Mesodermal cell (in vitro differentiated cells): Measurements from ENCODE around the gene CCDC82.

Source experiments
- H3K27ac ChIP-seq: 2 replicates; pipeline ENCODE4 v1.7.0; 2013; ENCODE audit warnings: mild to moderate bottlenecking, low read depth, low read length, moderate library complexity; ENCODE audit not compliant: severe bottlenecking
- H3K36me3 ChIP-seq: 2 replicates; pipeline ENCODE4 v1.7.1; 2013; ENCODE audit warnings: mild to moderate bottlenecking, low read length, moderate library complexity; ENCODE audit not compliant: control insufficient read depth, insufficient read depth
- H3K4me1 ChIP-seq: one replicate; pipeline ENCODE4 v1.7.1; 2013; ENCODE audit warnings: mild to moderate bottlenecking, low read length; ENCODE audit not compliant: insufficient read depth, control insufficient read depth, poor library complexity, severe bottlenecking
- H3K4me3 ChIP-seq: 2 replicates; pipeline ENCODE4 v1.7.0; 2013; ENCODE audit warnings: low read length, control low read depth, mild to moderate bottlenecking; ENCODE audit not compliant: insufficient read depth, poor library complexity, severe bottlenecking; ENCODE audit errors: extremely low read depth
- H3K9me3 ChIP-seq: 2 replicates; pipeline ENCODE4 v1.7.1; 2013; ENCODE audit warnings: mild to moderate bottlenecking, low read length, moderate library complexity; ENCODE audit not compliant: control insufficient read depth
- WGBS, 2 experiments: methylation state at CpG; one replicate each; pipeline ENCODE4 v1.1.5; 2013; ENCODE audit warnings: missing lambda C conversion rate in 2 of 2; ENCODE audit not compliant: insufficient coverage in 2 of 2; 5-methylcytosine and 5-hydroxymethylcytosine counted together

The CCDC82 gene

DNA sequence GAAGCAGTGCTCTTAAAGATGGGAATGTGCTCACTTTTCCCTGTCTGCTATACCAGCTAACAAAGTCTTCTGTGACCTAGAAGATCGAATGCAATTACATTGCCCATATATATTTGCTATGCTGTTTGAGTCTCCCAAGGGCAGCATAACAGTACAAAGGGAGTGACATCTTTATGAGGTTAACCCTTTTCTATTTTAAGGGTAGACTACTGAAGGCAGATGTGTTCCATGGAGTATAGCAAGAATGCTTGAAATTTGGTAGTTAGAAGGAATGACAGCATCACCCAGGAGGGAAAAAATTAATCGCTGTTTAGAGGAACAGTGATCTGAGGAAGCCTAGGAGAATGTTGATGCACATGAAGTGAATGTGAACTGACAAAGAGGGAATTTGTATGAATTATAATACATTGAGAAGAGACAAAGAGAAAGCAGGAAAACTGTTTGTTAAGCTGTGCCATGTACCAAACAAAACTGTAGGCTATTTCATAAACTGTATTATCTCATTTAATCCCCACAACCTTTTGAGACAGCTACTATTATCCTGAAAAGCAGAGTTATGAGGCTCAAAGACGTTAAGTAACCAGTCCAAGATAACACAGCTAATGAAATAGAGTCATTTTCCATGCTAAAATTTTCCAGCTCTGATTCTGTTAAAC is 59.7 kb downstream of the CCDC82 start:
- Histone ChIP-seq H3K27ac (peak overlapping the region; percentile 25), H3K36me3 (peaks cover 22% of the 10 kb centered on the region), H3K4me1 (peaks cover 55% of the 10 kb centered on the region), H3K9me3 (no peaks in the 10 kb centered on the region), H3K4me3 (no peak overlapping the region)
- WGBS, 2 experiments: 95 to 100% methylated on average over 2 of the region's 3 CpGs

DNA sequence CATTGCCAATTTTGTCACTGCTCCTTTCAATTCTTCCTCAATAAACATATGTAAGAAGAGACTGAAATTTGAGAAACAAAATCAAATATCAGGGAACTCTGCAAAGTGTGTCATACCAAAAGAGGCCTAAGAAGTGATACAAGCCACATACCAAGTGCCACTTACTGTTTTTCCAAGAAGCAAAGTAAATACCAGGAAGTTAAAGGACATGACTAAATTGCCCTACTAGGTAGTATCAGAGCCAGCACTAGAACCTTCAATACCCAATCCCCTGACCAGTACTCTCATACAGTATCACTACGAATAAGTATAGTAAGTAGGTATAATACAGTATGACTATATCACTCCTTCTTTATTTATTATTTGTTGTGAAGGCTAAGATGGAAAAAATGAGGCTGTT is 60.3 kb downstream of the CCDC82 start:
- H3K27ac ChIP-seq: peak overlapping the region; percentile 25
- no CpG with 5 or more reads among the region's 1 CpG for WGBS, 2 experiments

DNA sequence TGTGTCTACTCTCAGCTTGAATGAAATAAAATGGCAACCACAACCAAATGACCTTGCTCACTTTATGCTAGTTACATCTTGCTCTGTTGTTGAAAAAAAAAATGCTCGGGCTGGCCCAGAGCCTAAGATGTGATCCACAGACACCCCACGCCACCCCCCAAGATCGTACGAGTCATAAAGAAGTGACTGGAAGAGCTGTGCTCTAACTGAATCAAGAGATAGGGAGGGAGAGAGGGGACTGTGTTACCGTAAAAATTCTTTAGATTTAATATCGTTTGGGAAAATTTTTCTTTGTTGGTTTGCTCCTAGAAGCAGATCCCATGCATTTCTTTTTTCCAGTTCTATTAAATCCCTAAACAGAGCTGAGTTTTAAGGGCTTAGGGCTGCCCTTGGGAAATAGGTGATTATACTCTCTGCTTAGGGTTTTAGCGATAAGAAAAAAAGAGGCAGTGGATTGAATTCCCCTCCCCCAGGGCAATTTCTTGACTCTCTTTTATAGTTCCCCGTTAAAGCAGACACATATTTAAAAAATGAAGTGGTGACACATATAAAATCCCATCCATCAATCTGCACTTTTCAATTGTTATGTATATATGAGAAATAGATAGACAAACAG is 61.2 kb downstream of the CCDC82 start:
- Histone ChIP-seq H3K9me3 (no peaks in the 10 kb centered on the region), H3K27ac (peak overlapping the region; percentile 30), H3K36me3 (peaks cover 18% of the 10 kb centered on the region), H3K4me1 (peaks cover 60% of the 10 kb centered on the region), H3K4me3 (no peak overlapping the region)
- WGBS, 2 experiments: 90 to 98% methylated on average over 4 to 5 of the region's 8 CpGs

More for the DNA sequence above, 60.3 kb downstream of the CCDC82 start:
- Histone ChIP-seq H3K4me3 (no peak overlapping the region), H3K4me1 (peaks cover 56% of the 10 kb centered on the region), H3K9me3 (no peaks in the 10 kb centered on the region), H3K36me3 (peaks cover 16% of the 10 kb centered on the region)

DNA sequence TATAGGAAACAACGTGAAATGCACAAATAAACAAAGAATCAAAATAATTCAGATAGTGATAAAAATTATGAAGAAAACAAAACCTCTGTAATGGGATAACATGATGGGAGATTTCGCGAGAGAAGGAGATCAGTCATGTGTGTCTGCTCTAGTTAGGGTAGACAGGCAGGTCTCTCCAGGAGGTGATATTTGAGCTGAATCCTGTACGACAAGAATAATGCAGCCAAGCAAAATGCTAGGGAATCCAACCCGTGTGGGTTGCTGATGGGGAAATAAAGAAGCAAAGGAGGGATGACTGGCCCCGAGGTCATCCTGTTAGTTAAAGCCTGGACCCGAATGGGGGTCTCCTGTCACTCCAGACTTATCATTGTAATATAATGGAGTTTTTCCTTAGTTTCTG is 62.8 kb downstream of the CCDC82 start:
- no peak overlapping the region for H3K4me3 ChIP-seq
- H3K9me3 ChIP-seq: no peaks in the 10 kb centered on the region
- peaks cover 27% of the 10 kb centered on the region for H3K36me3 ChIP-seq
- peak overlapping the region; percentile 7 for H3K27ac ChIP-seq
- H3K4me1 ChIP-seq: peaks cover 60% of the 10 kb centered on the region
- WGBS, 2 experiments: 77% methylated on average over 4 of the region's 7 CpGs; no CpG with 5 or more reads in 1 of the 2 experiments

DNA sequence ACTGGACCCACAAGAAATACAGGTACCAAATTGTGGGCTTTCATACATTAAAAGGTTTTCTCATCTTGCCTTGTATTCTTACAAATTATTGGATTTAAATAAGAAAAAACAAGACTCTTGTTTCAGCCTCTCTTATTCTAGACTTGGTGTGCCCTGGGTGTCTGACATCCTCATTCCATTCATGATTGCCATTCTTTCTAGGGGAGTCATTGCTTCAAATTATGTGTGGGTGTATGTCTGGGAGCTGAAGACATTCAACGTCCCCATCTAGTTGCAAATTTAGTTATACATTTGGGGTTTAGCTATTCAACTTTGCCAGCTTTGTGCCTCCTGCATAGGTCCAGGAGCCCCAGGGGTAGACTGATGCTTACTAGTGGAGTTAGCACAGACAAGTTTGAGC is 64.8 kb downstream of the CCDC82 start:
- WGBS, 2 experiments: no CpG with 5 or more reads among the region's 1 CpG
- peak overlapping the region; percentile 89 for H3K27ac ChIP-seq
- H3K4me3 ChIP-seq: no peak overlapping the region
- H3K4me1 ChIP-seq: peaks cover 50% of the 10 kb centered on the region
- H3K36me3 ChIP-seq: peaks cover 33% of the 10 kb centered on the region
- H3K9me3 ChIP-seq: no peaks in the 10 kb centered on the region

DNA sequence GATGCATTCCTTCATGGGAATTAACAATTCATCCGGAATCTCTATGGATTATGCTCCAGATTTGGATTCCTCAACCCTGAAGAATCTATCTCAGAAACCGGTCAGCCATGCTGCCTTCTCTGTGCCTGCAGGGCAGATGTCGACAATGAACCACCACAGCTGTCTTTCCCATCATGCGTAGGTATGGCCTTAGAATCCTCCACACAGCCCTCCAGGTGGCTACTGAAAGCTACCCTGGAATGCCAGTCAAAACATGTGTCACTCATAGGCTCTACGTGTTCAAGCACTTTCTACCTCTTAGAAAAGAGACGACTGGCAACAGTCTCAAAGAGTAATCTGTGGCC is 66.1 kb downstream of the CCDC82 start:
- H3K4me3 ChIP-seq: no peak overlapping the region
- WGBS, 2 experiments: 92 to 98% methylated on average over 6 of the region's 6 CpGs
- peak overlapping the region; percentile 11 for H3K27ac ChIP-seq
- H3K9me3 ChIP-seq: no peaks in the 10 kb centered on the region
- H3K4me1 ChIP-seq: peaks cover 39% of the 10 kb centered on the region
- H3K36me3 ChIP-seq: peaks cover 30% of the 10 kb centered on the region

DNA sequence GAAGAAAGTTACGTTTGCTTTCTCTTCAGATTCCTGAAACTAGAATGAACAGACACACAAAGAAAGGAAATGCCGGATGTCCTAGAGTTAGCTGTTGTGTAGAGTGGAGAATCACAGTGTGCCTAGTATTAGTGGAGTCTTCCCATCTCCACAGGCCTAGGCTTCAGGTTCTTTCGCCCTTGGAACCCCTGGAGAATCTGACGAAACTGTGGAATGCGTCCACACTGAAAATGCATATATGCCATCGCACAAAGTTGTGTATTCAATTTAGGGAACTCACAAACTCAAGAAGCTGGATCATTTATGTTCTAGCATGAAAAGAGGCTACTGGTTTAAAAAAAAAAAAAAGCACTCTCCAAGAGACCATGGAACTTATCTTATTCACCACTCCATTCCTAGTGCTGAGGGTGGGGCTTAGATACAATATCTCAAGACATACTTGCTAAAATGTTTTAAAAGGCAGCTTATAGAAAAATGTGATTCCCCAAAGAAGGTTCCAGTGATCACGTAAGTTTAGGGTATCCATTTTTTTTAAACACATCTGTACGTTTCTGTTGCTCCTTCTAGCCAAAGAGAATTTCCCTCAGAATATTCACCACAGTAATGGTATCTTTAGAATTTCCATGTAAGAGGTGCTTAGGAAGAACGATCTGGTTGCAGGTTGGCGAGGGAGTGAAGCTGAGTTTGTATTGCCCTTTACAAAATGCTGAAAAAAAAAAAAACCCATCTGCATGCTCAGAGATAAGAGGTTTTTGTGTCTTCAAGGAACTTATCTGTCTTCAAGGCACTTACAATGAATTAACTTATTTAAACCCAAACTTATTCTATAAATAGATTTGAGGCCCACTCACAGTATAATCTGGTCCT is 66.7 kb downstream of the CCDC82 start:
- peaks cover 27% of the 10 kb centered on the region for H3K36me3 ChIP-seq

DNA sequence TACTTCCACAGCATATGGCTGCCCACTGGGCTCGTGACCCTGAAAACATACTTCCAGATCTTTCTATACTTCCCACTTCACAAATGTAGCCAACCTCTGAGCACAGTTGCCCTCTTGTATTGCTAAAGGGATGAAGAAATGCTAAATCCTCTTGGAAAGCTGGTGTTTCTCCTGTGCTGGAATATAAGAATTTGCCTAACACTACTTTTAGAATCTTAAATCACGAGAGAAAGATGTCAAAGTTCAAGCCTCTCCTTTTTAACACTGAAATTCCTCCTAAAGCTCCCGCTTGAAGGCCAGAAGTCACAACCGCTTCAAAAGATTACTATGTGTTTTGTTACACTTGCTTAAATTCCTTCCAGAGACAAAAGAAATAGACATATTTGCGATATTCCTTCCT is 68.6 kb downstream of the CCDC82 start:
- Histone ChIP-seq H3K4me3 (no peak overlapping the region), H3K9me3 (no peaks in the 10 kb centered on the region), H3K36me3 (peaks cover 37% of the 10 kb centered on the region), H3K27ac (no peak overlapping the region), H3K4me1 (peaks cover 59% of the 10 kb centered on the region)
- WGBS, 2 experiments: 89 to 100% methylated on average over 3 of the region's 5 CpGs

More for the DNA sequence above, 66.7 kb downstream of the CCDC82 start:
- peaks cover 40% of the 10 kb centered on the region for H3K4me1 ChIP-seq
- H3K4me3 ChIP-seq: no peak overlapping the region
- WGBS, 2 experiments: 97 to 100% methylated on average over 3 to 4 of the region's 10 CpGs
- peak overlapping the region; percentile 12 for H3K27ac ChIP-seq
- H3K9me3 ChIP-seq: no peaks in the 10 kb centered on the region

DNA sequence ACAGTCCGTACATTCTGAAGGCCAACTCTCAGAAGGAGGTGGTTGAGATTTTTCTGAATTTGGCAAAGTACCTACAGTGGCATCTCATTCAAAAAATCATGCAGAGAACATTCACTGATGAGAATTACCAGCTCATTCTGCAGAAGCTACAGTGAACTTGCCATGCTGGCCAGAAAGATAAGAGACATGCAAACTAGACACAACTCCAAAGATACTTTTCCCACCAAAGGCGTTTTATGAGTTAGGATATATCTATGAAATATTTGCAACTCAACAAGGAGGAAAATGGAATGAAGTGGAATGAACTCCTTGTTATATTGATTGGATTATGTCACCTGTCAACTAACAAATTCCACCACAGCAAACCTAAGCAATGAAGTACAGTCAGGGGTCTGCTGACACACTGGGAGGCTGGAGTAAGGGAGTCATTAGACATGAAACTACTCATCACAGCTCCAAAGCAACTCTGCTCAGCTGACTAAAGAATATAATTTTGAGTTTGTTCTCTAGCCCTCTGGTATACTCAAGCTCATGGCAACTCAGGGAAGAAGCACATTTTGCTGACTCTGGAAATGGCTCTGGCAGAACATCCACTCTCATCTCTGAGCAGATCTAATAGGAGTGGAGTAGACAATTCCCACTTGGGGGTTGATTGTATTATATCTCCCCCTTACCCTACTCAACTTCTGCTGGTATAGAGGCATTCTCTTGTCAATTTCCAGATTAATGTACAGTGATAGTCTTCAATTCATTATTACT is 69.6 kb downstream of the CCDC82 start:
- 100% methylated on average over 1 of the region's 2 CpGs for WGBS, 2 experiments
- H3K9me3 ChIP-seq: no peaks in the 10 kb centered on the region
- no peak overlapping the region for H3K4me3 ChIP-seq
- no peak overlapping the region for H3K27ac ChIP-seq
- peaks cover 41% of the 10 kb centered on the region for H3K36me3 ChIP-seq
- H3K4me1 ChIP-seq: peaks cover 52% of the 10 kb centered on the region

DNA sequence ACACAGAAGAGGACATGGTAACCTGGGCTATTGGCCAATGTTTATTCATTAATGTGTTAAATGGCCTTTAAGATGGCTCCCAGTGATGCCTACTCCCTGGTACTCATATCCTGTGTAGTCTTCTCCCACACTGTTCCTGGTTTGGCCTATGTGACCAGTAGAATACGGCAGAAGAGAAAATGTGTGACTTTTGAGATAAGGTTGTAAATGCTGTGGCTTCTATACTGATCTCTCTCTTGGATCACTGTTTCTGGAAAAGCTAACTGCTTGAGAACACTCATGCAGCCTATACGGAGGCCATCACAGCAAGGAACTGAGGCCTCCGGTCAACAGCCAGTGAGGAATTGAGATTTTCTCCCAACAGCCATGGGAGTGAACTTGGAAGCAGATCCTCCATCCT is 70.9 kb downstream of the CCDC82 start:
- H3K4me1 ChIP-seq: peaks cover 56% of the 10 kb centered on the region
- H3K9me3 ChIP-seq: no peaks in the 10 kb centered on the region
- peaks cover 38% of the 10 kb centered on the region for H3K36me3 ChIP-seq
- H3K4me3 ChIP-seq: no peak overlapping the region
- no peak overlapping the region for H3K27ac ChIP-seq
- 86 to 100% methylated on average over 2 of the region's 3 CpGs for WGBS, 2 experiments
